GM20000 (cell line): ENCODE results near the gene PBX1.

Source experiments
- DNase-seq: peaks from one replicate; pipeline ENCODE4 v3.0.0; 2012; ENCODE audit warnings: low spot score
- TF ChIP-seq, protein P1 (sequence below): IDR thresholded peaks from 2 replicates; pipeline ENCODE4 v1.5.1; 2012; ENCODE audit warnings: mild to moderate bottlenecking, control low read depth; ENCODE audit errors: extremely low read depth, missing control alignments

The PBX1 gene

DNA sequence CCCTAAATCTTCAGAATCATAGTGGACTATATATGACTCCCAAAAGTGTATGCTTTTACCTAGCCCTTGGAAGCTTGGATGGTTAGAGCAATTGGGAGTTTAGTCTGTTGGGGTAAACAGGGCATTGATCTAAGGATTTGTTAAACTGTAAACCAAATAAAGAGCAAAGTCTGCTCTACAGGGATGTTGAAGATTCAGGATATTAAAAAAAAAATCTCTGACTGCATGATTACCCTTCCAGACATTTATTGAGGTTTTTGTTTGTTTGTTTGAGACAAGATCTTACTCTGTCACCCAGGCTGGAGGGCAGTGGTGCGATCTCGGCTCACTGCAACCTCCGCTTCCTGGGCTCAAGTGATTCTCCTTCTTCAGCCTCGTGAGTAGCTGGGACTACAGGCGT, 31.6 kb downstream of the PBX1 start:
- TF ChIP-seq, protein P1, sequence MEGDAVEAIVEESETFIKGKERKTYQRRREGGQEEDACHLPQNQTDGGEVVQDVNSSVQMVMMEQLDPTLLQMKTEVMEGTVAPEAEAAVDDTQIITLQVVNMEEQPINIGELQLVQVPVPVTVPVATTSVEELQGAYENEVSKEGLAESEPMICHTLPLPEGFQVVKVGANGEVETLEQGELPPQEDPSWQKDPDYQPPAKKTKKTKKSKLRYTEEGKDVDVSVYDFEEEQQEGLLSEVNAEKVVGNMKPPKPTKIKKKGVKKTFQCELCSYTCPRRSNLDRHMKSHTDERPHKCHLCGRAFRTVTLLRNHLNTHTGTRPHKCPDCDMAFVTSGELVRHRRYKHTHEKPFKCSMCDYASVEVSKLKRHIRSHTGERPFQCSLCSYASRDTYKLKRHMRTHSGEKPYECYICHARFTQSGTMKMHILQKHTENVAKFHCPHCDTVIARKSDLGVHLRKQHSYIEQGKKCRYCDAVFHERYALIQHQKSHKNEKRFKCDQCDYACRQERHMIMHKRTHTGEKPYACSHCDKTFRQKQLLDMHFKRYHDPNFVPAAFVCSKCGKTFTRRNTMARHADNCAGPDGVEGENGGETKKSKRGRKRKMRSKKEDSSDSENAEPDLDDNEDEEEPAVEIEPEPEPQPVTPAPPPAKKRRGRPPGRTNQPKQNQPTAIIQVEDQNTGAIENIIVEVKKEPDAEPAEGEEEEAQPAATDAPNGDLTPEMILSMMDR: no peak
- no peak for DNase-seq

DNA sequence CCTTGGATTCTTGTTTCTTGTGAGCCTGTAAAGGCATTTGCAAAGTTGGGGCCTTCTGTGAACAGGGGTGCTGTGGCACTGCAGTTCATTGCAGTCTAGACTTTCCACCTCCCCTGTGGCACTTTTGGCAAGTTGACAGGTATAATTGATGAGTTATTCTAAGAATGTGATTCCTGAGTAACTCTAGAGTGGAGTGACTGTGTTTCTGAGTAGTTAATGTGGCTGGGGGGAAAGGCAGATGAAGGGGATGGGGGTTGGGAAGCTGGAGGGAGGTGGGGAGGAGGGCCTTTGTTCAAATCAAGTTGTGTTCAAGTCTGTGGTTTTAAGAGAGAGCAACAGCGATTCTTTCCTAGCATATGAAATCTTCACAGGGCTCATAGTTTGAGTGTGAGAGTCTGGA, 32.9 kb downstream of the PBX1 start:
- TF ChIP-seq, protein P1: no peak
- no peak for DNase-seq

DNA sequence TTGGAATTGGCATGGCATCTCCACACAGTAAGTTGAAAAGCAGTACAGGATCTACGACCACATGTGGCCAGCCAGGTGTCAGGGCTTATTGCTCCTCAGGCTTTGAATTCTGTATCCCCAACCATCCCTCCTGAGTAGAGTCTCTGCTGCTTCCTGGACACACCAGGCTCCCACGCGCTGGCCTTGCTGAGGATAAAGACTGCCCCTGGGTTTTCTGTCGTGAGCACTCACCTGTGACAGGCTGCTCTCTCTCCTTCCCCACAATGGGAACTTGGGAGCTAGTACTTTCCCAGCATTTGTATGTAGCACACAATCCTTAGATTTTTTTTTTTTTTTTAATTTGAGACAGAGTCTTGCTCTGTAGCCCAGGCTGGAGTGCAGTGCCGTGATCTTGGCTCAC, 33.6 kb downstream of the PBX1 start:
- DNase-seq: no peak
- TF ChIP-seq, protein P1: no peak

DNA sequence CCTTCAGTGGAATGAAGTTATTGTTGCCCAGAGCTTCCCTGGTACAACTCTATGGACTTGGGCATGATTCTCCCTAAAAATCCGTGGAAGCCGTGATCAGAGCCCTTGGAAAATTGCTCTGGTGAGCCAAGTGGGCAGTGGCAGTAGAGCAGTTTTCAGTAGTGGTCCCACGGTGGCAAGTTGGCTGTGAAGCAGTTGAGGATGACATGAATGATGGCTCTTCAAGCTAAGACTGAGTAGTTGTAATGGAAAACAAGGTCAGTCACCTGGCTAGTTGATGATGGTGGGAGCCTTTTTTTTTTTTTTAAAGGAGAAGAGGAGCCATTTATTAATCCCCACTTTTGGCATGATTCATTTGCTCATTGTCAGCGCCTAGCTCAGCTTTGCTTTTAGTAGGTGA, 36.2 kb downstream of the PBX1 start:
- DNase-seq: no peak
- TF ChIP-seq, protein P1: no peak

DNA sequence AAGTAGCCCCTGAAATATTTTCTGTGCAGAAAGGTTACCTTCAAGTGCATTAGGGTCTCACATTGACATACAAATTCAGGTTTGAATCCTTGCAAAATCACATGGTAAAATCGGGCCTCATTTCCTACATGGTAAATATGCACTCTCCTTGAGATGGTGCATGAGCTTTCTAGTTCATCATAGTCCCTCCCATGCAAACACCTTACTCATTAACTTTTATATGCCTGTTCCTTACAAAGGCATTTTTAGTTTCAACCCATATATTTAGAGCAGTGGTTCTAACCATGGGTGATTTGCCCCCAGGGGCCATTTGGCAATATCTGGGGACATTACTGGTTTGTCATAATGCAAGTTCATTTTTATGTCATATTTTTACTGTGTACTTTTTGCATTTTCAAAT, 37.2 kb downstream of the PBX1 start:
- no peak for DNase-seq
- TF ChIP-seq, protein P1: no peak

DNA sequence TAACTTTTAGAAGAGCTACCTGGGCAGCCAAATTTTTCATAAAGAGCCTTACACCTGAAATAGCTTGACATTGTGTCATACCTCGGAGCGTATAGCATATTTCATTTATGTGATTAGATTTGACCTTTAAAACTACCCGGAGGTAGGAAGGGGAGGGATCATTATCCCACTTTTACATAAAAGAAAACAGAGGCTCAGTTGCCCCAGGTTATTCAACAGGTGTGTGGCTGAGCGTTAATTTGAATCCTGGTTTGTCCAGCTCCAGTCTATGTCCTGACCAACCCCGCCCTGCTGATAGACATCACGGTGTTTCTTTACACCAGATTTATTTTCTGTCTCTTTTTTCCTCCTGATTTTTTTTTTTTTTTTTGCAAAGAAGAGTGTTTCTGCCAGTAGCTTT, 39.7 kb downstream of the PBX1 start:
- DNase-seq: no peak
- TF ChIP-seq, protein P1: no peak

DNA sequence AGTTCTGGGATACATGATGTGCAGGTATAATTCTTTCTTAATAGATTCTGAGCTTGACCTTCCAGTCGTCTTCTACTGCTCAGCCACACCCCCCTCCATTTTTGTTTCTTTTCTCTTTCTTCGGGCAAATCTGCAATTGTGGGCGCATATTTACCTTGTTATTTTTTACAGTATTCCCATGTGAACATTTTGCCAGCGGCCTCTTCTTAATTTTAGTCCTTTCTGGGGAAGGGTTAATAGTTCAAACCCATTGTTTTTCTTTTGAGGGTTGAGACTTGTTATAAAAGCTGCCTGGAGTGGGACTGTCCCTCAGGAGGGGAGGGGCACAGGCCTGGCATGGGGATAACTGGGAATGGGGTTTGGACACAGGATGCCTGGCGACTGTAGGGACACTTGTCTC, 40.3 kb downstream of the PBX1 start:
- DNase-seq: no peak
- TF ChIP-seq, protein P1: no peak
